Measurements from ENCODE around the gene LRRTM4.

GRCh38 chr2:76980067-76980787 lies 541.9 kb downstream of the LRRTM4 start:
- TF ChIP-seq, protein P1, sequence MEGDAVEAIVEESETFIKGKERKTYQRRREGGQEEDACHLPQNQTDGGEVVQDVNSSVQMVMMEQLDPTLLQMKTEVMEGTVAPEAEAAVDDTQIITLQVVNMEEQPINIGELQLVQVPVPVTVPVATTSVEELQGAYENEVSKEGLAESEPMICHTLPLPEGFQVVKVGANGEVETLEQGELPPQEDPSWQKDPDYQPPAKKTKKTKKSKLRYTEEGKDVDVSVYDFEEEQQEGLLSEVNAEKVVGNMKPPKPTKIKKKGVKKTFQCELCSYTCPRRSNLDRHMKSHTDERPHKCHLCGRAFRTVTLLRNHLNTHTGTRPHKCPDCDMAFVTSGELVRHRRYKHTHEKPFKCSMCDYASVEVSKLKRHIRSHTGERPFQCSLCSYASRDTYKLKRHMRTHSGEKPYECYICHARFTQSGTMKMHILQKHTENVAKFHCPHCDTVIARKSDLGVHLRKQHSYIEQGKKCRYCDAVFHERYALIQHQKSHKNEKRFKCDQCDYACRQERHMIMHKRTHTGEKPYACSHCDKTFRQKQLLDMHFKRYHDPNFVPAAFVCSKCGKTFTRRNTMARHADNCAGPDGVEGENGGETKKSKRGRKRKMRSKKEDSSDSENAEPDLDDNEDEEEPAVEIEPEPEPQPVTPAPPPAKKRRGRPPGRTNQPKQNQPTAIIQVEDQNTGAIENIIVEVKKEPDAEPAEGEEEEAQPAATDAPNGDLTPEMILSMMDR (IDR thresholded peaks at IDR 0.05), result no peak
- TF ChIP-seq POLR2AphosphoS5 (IDR thresholded peaks at IDR 0.05; ENCODE audit: insufficient read depth in 1 of 2, low read depth in 1 of 2) (no peak), POLR2A (IDR thresholded peaks at IDR 0.05) (no peak)

Measured in vagina (tissue), 2 donors.